IMR-90 (cell line): Measurements from ENCODE around the gene GGNBP2. TPM values are rescaled to one million over a fixed set of nuclear protein-coding genes. Genes with fewer than 3 reads are reported as not detected.

Experiments used
- polyA plus RNA-seq, 3 experiments: library from polyadenylated mRNA; depleted of rRNA; stranded (reverse); fragments of >200 nt; gene quantifications; 2 replicates each; pipeline ENCODE4 v1.2.3, GENCODE V29; 2012; ENCODE audit warnings: low replicate concordance in 1 of 3
- total RNA-seq: library from RNA; depleted of rRNA; stranded (reverse); fragments of >200 nt; gene quantifications from 2 replicates; pipeline ENCODE4 v1.2.3, GENCODE V29; 2012
- TF ChIP-seq, protein P1 (sequence below): fragments of 150-350 bp; IDR thresholded peaks from 2 replicates; pipeline ENCODE4 v1.6.1; 2017; ENCODE audit warnings: mild to moderate bottlenecking, antibody characterized with exemption, low read length, low read depth

The GGNBP2 gene
- total and polyA plus RNA-seq, 2 of the 4 experiments (the other 2 are of a cell fraction) = 40.7 to 56.2 TPM

DNA sequence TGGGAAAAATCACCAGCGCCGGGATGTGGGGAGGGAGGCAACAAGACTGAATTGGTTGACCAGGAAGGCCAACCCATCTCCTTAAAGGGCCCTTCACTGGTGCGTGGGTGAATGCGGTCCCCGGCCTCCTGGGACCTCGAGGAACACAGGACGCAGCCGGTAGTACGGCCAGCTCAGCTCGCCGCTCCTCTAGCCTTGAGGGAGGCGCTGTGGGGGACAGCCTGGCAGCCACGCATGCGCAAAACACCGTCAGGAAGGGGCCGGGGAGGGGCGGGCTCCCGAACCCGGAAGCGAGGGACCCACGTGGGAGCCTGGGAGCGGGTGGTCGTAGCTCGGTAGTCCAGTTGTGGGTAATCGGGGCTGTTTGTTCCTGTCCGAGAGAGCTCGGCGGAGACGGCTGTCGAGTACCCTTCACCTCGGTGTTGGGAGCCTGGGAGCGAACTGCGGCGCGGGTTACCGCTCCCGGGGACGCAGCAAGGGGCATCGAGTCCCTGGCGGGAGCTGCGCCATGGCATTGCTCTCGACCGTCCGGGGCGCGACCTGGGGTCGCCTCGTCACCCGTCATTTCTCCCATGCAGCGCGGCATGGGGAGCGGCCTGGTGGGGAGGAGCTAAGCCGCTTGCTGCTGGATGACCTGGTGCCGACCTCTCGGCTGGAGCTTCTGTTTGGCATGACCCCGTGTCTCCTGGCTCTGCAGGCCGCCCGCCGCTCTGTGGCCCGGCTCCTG is 56.7 kb downstream of the GGNBP2 start, which contains the start of gene MRM1 (continued):
- TF ChIP-seq, protein P1, sequence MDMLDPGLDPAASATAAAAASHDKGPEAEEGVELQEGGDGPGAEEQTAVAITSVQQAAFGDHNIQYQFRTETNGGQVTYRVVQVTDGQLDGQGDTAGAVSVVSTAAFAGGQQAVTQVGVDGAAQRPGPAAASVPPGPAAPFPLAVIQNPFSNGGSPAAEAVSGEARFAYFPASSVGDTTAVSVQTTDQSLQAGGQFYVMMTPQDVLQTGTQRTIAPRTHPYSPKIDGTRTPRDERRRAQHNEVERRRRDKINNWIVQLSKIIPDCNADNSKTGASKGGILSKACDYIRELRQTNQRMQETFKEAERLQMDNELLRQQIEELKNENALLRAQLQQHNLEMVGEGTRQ = peak; percentile 84
